ENCODE data around the gene GPR89B.
"Not testable (repeated sequence)": the region's sequence is repeated elsewhere in the genome, so short reads cannot be mapped to it uniquely, and the experiment has no call there.

GPR89B gene

GRCh38 chr1:147928236-147929132, at the start of gene GPR89B:
TSS of gene GPR89B (plus strand) at chr1:147928420. CDS start at chr1:147928537, 117 bp downstream.
- DNase-seq = peak; percentile 94

DNA sequence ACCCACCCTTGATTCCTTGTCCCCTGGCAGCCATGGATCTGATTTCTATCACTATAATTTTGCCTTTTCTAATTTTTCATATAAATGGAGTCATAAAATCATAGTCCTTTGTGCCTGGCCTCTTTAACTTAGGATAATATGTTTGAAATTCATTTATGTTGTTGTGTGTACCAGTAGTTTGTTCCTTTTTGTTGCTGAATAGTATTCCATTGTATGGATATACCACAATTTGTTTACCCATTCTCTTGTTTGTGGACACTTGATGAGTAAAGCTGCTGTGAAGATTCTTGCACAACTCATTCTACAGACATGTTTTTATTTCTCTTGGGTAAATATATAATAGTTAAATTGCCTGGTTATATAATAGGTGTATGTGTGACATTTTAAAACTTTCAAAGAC, 48.3 kb upstream of the GPR89B start:
- no peak for DNase-seq

GRCh38 chr1:147882535-147882934, 45.7 kb upstream of the GPR89B start:
- DNase-seq = no peak

DNA sequence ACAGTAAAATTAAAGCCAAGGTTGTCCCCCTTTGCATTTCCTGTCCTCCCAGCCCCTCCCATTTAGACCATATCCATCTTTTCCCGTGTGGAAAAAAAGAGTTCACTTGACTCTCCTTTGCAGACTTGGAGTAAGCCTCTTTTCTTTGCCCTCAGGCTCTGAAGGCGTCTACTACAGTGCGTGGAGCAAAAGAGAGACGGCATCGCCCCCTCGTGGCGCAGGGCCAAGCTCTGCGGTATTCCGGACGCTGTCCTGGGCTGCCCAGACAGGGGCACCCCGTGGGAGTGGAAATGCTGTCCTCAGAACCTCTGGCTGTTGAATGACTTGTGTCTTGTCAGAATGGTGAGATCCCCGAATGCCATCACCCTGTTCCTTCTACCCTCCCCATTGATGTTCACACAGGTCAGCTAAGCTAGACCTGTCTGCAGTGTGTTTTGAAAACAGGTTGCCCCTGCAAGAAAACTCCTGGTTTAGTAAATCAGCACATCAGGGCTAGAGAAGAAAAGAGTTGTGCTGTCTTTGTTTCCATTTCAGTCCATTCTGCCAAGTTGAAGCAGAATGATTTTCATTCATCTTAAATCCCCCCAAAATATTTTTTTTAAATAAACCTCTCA, 37.9 kb upstream of the GPR89B start:
- DNase-seq = peak; percentile 61

GRCh38 chr1:147891088-147891487, 37.1 kb upstream of the GPR89B start:
- no peak for DNase-seq

GRCh38 chr1:147892216-147892615, 36.0 kb upstream of the GPR89B start:
- no peak for DNase-seq

- DNase-seq = no peak
Measured at GRCh38 chr1:147892731-147893214, 35.4 kb upstream of the GPR89B start.

DNA sequence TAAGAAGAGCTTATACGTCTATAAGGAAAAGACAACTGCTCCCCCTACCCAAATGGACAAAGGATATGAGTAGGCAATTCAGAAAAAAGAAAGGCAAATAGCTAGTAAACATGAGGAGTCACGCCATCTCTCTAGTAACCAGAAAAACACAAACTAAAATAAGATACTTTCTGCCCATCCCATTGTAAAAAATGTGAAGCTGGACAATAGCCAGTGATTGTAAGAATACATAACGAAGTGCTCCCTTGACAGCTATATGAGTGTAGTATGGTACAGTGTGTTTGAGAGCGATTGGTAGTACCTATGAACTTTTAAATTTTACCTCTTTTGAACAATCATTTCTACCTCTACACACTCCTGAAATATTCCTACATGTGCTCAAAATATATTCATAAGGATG, 33.1 kb upstream of the GPR89B start:
- no peak for DNase-seq

GRCh38 chr1:147897029-147897752, 31.0 kb upstream of the GPR89B start:
- DNase-seq = no peak

- DNase-seq = no peak
Measured at GRCh38 chr1:147897789-147898188, 30.4 kb upstream of the GPR89B start.

DNA sequence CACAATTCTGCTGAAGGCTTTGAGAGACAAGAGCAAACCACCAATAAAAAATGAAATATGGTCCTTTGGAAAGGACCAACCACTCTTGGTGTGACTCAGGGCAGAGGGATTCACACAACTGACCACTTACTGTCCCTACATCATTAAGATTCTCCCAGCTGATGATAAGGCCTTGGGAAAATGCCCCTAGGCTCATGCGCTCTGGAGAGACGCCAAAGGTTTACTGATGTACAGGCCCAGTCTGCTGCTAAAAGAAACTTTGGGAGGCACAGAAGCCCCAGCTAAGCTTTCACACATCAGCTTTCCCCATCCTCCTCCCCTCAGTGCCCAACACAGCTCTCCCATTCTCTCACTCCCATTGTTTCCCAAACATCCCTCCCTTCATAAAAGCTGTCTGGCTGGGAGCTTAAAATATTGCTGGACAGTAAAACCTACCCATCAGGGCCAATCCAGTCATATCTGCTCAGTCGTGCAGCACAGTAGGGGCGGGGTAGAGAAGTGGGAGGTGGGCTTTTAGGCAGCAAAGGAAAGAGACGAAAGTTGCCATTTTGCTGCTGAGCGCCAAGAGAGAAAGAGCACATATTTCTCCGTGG, 25.9 kb upstream of the GPR89B start, which contains the start of gene GJA8:
Gene GJA8, plus strand, starts transcription at position 543 of the 593 bp plus-strand sequence. CDS start 5,161 bp downstream, outside the sequence.
- no peak for DNase-seq

GRCh38 chr1:147904726-147905125, 23.5 kb upstream of the GPR89B start:
- no peak for DNase-seq

DNA sequence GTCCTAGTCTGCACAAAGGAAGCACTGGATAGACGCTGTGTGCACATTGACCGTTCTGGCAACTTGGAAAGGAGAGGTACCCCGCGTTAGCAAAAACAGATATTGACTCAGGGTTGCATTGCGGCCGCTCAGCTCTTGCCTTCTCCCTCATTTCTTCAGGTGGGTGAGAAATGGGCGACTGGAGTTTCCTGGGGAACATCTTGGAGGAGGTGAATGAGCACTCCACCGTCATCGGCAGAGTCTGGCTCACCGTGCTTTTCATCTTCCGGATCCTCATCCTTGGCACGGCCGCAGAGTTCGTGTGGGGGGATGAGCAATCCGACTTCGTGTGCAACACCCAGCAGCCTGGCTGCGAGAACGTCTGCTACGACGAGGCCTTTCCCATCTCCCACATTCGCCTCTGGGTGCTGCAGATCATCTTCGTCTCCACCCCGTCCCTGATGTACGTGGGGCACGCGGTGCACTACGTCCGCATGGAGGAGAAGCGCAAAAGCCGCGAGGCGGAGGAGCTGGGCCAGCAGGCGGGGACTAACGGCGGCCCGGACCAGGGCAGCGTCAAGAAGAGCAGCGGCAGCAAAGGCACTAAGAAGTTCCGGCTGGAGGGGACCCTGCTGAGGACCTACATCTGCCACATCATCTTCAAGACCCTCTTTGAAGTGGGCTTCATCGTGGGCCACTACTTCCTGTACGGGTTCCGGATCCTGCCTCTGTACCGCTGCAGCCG, 20.3 kb upstream of the GPR89B start:
- no peak for DNase-seq

DNA sequence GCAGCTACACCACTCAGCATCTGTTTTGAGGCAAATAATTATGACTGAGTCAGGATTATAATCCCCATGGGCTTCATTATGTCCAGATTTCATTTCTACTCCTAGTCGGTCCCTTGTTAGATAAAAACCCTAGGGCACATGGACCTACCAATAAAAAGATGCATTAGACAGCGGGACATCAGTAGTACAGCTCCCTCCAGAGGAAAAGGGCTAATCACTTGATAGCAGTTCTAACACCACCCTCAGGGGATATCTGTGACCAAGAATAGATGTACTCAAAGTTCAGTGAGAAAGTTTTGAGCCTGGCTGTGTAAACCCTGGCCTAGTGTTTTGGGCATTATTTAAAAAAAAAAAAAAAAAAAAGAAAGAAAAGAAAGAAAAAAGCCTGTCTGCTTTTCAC, 15.7 kb upstream of the GPR89B start:
- no peak for DNase-seq

GRCh38 chr1:147913362-147913942, 14.8 kb upstream of the GPR89B start:
- no peak for DNase-seq

DNA sequence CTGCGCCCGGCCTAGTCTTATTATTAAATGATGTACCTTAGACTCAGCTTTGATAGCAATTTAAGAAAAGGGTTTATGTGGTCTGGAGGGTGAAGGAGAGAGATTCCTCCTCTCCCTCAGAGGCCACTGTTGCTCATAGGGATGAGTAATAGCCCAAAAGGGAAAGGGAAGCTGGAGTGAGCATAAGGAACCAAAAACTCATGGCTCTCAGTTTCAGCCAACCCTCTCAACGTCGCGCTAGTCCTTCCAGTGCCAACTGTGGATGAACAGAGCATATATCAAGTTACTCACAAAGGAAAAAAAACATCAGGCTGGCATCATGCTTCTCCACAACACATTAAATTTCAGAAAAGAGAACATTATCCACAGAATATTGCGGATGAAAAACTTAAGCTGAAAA, 8.3 kb upstream of the GPR89B start:
- DNase-seq = no peak

- DNase-seq = no peak
Measured at GRCh38 chr1:147924813-147925212, 3.4 kb upstream of the GPR89B start.

GRCh38 chr1:147927215-147927614, 1.0 kb upstream of the GPR89B start:
- DNase-seq = not testable (repeated sequence)

DNA sequence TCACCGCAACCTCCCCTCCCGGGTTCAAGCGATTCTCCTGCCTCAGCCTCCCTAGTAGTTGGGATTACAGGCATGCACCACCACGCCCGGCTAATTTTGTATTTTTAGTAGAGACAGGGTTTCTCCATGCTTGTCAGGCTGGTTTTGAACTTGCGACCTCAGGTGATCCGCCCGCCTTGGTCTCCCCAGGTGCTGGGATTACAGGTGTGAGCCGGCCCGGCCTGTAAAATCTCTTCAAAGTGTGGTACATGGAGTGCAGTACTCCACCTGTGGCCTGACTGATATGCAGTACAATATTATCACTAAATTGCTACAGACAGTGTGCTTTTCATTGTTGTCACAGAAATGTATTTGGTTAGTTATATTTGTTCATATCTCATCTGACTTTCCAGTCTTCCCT, 531 bp upstream of the GPR89B start:
- DNase-seq = not testable (repeated sequence)

- DNase-seq = not testable (repeated sequence)
Measured at GRCh38 chr1:147931137-147931536, 2.9 kb downstream of the GPR89B start.

DNA sequence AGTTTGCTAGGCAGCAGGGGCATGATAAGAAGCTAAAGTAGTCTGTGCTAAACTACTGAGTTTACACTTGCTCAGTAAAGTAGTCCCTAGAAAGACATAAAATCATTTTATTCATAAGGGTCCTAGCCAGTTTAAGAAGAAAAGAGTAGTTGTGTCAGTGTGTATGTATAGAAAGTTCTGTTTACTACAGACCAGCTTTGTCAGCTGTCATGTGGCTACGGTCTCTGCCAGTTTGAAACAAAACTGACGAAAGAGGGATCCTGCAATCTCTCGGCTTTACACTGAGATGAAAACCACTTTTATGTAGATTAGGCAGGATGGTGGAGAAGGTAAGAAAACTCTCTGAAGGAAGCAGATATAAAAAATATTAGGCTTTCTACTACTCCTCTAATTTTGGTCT, 7.1 kb downstream of the GPR89B start:
- not testable (repeated sequence) for DNase-seq

GRCh38 chr1:147940456-147940855, 12.2 kb downstream of the GPR89B start:
- not testable (repeated sequence) for DNase-seq

All from activated CD4-positive, CD25-positive, alpha-beta regulatory T cell treated with anti-CD3 and anti-CD28 coated beads, Interleukin-2, amount 50 U/mL, for 72 hours (primary cell).